Lung microvascular endothelial cell (primary cell): ENCODE measurements around the gene HOXC6. TPM values are rescaled to one million over a fixed set of nuclear protein-coding genes. Genes with fewer than 3 reads are reported as not detected.

Experiments
- DNase-seq, 2 donors: peaks; one replicate each; pipeline versions ENCODE4 v3.0.0 to v3.0.0-alpha.2; 2010; ENCODE audit warnings: low read depth in 2 of 2
- total RNA-seq: library from RNA; depleted of rRNA; stranded (reverse); fragments of >200 nt; gene quantifications from 2 replicates; pipeline ENCODE4 v1.2.1, GENCODE V29; 2014

Gene HOXC6
- total RNA-seq: not detected in 2 replicates

DNA sequence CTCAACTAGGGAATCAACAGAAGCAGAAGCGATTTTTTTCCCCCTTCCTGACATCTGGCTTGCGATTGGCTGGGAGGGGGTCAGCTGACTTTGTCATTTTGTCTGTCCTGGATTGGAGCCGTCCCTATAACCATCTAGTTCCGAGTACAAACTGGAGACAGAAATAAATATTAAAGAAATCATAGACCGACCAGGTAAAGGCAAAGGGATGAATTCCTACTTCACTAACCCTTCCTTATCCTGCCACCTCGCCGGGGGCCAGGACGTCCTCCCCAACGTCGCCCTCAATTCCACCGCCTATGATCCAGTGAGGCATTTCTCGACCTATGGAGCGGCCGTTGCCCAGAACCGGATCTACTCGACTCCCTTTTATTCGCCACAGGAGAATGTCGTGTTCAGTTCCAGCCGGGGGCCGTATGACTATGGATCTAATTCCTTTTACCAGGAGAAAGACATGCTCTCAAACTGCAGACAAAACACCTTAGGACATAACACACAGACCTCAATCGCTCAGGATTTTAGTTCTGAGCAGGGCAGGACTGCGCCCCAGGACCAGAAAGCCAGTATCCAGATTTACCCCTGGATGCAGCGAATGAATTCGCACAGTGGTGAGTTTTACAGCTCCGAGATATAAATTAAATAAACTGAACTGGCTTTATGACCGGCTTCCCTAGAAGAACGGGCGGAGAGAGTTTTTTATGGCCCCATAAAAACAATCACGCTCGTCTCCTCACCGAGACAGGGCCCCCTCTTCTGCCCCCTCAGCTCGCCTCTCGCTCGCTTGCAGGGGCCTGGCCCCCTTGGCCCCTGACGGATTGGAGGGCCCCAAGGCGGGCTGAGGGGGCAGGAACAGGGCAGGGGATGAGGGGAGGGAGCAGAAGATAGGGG, at the start of gene HOXC6:
HOXC6 (plus strand) TSS at position 127 of the 888 bp plus-strand sequence; CDS start at position 209, 82 bp downstream.
- DNase-seq: no peak

DNA sequence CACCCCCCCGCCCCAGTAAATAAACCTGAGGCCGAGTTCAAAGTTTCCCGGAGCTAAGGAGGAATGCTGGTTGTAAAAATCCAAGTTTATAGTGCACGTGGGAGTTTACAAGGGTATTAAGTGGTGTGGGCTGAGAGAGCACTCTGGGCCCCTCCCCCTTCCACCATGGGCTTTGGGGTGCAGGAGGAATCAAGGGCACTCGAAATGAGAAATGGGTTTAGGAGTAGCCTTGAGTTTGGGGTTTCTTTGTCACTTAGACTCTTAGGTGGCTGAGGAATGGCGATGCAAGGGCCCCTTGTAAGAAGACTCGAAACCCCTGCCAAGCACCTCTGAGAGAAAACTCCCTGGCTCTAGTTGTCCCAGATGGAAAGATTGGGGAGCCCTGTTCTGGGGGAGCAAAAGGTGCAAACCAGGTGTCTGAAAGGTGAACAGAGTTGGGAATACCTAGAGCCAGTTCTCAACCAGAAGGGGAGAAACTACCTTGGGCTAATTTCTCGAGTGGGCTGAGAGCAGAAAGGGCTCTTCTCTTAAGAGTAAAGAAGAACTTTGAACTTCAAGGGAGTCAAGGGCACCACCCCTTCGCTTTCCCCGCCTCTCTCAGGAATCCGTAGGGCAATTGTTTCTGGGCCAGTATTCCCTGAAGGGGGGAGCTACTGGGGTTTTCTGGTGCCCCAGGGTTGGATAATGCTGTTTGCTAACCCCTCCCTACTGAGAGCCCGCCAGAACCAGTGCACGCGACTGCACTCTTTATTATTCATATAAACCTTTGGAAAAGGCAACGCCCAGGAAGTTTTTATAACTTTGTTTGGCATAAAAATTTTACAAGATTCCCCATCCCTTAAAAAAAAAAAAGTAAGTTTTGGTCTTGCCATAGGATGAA, 49.5 kb upstream of the HOXC6 start:
- no peak for DNase-seq

DNA sequence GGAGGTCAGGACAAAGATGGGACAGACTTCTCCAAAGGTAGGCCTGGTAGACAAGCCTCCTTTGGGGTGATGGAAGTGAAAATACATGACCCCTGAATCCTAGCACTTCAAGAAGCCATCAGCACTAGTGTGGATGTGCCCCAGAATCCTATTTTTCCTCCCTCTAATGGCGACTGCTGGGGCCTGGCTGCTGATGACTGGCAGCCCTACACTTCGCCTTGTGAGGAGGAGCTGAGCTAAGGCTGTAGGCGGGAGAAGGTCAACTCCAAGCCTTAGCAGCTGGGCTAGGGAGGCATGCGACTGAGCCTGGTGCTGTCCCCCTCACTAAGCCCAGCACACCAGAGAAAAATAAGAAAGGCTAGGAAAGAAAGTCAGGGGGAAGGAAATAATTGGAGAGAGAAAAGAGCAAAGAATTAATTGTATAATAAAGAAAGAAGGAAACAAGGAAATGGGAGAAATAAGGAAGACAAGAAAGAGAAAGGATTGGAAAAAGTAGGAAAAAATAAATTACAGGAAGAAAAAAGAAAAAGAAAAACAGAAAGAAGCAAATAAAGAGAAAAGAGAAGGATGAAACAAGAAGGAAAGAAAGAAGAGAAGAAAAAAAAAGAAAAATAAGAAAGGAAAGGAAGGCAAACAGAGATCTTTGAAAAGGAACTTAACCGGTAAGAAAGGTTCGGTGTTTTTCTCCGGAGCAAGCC, 48.0 kb upstream of the HOXC6 start:
- no peak for DNase-seq

DNA sequence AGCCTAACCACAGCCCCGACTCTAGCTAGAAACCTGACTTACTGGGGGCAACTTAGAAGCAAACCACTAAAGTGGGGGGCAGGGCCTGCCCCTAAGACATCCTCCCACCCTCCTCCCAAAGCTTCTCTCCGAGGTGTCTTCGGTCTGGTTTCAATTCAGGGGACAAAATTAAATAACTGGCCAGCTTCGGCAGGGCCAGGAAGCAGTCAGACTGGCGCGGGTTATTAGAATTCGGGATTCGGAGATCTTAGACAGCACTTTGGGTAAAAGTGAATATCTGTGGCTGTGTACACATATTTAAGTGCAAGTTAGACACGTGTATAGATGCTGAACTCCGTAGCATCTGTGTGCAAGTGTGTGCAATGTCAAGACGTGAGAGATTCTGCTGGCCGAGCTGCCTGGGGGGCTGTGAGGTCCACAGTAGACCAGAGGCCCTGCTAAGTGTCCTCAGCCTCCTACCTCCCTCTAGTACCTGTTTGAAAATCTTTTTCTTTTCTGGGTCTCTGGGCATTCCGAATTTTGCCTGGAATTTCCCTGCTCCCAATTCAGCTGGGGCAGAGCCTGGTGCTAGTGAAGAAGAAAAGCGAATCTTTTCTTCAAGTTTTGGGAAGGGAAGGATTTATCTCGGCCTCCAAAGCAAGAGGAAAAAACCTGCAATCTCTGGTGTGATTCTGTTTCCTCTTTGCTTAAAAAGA, 47.3 kb upstream of the HOXC6 start:
- DNase-seq: no peak

DNA sequence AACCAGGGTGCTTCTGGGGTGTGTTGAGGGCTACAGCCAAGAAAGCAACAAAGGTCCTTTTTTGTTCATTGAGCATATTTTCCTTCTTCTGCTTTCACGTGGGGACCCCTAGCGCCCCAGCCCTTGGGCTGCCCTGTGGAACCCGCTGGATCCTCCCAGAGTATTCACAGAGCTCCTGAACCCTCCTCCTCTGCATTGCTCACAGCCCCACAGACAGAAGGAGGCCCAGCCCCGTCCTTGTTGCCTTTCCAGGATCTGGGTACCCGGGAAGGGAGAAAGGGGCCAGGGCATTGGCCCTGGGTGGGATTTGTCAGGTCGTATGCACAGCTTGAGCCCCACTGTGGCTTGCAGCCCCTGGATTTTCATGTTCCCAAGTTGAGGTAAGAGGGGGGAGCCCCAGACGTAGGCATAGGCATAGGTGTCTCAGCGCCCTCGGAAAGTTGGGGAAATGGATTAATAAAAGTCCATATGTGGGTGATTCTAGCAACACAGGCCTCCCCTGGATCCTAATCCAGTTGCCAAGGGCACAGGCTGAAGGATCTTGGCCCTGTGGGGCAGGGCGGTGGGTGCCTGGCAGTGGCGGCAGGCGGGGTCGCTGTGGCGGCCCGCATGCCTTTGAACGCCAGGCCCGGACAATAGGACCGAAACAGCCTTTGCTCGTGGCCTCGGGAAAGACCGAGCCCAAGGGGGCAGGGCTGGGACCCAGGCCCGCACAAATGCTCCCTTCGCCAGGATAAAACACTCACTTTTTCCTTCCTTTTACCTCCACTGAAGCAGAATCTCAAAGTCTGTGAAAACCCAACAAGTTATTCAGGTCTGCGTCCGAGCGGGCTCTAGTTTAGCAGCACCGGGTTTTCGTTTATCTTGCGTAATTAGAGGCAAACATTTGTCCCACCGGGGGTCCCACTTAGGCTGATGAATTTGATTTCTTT, 46.3 kb upstream of the HOXC6 start:
- no peak for DNase-seq

DNA sequence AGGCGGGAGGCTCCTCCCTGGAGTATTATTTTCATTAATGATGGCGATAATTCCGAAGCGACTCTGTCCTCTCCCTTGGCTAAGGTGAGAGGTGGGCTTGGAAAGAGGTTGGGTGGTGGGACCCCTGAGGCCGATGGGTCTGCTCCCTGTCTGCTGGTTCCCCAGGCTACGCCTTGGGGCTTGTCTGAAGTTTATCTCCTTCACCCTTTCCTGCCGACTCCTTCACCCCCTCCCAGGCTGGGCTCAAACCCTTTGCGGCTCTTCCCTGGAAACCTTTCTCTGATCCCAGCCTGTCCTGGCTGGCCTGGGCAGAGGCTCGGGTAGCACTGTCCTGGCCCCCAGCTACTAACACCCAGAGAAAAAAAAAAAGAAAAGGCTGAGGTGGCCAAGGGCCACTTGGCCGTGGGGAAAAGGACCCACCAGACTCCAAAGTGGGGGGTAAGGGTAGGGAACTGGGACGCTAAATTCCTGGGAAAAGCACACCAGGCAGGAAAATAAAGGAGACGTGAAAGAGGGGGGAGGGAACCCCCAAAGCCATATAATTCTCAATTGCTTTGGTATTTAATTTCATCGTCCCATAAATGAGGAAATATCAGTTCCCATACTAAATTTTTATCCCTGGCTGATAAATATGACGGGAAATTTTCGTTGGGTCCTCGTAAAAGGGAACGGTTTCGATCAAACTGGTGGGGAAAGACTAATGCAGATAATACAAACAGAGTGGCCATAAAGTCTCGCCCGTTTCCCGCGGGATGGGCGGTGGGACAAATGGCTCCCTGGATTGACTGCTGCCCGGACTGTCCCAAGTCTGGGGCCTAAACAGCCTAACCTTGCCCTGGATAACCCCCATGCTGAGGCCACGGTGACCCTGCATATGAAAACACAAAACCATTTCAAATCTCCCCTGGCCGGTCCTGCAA, 45.3 kb upstream of the HOXC6 start:
- DNase-seq: no peak

DNA sequence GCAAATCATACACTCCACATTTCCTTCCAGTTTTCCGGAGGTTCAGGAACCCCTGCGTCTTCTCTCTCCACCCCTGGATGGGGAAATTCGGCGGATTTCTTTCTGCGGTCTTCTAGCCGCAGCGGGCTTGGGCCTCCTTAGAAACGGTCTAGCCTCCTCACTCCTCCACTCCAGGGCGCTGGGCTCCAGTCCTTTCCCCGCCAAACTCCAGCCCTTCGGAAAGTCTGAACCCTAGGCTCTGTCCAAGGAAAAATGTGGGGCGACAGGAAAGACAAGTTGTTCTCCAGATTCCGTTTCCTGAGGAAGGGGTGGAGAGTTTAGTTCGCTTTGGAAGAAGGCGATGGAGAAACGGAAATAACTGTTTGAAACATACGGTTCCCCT, 44.7 kb upstream of the HOXC6 start:
- no peak for DNase-seq

DNA sequence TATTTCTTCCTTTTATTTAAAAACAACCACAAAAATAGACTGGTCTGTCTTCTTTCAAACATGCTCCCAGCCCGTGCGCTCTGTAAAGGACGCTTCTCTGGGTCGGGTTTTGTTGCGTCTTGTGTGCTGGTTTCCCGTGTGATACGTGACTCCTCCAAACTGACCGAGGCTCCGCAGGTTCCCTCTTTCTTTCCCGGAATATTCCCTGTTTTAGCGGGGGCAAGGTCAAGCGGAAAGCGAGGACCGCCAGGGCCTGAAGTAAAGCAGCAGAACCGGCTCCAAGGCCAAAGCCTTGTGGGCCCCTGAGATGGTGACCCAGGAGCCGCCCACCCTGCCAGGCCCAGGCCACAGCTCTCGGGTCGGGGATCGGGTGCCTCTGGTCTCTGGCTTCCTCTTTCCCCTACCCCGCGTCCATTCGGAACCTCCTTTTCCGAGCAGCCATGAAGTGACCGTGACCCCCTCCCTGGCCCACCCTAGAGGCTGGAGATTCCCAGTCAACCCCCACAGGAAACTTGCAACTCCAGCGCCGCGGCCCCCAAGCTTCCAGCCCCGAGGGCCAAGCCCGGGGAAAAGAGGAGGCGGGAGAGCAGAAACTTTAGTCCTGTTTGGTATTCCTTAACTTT, 44.2 kb upstream of the HOXC6 start:
- DNase-seq: no peak

DNA sequence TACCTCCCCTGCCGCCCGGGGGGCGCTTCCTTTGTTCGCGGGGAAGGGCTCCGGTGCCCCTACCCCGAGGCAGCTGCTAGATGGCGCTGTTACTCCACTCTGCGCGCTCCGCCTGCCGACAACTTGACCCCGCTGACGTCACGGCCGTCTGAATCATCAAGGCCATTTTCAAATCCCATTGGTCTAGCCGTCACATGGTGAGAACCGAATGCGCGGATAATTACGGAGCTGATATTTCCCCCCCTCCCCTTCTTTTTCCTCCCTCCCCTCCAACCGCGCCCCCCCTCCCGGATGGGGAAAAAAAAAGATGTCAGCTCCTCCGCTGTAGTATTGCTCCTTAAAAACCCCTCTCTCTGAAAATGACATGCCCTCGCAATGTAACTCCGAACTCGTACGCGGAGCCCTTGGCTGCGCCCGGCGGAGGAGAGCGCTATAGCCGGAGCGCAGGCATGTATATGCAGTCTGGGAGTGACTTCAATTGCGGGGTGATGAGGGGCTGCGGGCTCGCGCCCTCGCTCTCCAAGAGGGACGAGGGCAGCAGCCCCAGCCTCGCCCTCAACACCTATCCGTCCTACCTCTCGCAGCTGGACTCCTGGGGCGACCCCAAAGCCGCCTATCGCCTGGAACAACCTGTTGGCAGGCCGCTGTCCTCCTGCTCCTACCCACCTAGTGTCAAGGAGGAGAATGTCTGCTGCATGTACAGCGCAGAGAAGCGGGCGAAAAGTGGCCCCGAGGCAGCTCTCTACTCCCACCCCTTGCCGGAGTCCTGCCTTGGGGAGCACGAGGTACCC, 43.1 kb upstream of the HOXC6 start, which contains the start of gene HOXC10:
HOXC10 (plus strand) TSS at position 246 of the 791 bp plus-strand sequence; CDS start at position 360, 114 bp downstream.
- DNase-seq: peak; percentile 85 to 87

DNA sequence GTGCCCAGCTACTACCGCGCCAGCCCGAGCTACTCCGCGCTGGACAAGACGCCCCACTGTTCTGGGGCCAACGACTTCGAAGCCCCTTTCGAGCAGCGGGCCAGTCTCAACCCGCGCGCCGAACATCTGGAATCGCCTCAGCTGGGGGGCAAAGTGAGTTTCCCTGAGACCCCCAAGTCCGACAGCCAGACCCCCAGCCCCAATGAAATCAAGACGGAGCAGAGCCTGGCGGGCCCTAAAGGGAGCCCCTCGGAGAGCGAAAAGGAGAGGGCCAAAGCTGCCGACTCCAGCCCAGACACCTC, 42.6 kb upstream of the HOXC6 start:
- no peak for DNase-seq

DNA sequence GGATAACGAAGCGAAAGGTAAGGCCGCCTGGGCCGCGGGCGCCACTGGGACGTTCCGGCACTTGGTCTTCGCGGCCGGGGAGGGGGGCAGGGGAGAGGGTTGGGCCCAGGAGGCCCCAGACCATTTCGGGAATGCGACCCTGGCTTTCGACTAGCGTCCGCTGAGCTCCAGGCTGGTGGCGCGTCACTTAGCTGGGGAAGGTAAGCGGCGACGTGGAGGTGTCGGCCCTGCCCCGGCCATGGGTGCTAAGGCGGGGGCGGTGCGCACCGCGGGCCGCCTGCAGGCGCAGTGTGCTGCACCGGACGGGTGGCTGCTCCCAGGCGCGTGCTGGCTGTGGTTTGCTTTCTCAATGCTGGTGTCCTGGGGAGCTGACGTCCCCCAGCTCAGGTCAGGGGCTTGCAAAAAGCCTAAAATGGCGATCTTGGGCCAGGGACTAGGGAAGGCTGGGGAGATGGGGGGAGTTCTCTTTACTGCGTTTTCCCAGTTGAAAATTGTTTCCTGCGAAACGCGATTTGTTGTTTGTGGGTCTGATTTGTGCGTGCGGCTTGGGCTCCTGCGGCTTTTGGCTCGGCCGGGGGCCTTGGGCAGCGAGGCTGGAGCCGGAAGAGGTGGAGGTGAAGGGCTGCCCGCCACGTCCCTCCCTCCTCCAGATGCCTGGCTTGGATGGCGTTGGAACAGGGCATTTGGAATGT, 42.1 kb upstream of the HOXC6 start:
- no peak for DNase-seq

DNA sequence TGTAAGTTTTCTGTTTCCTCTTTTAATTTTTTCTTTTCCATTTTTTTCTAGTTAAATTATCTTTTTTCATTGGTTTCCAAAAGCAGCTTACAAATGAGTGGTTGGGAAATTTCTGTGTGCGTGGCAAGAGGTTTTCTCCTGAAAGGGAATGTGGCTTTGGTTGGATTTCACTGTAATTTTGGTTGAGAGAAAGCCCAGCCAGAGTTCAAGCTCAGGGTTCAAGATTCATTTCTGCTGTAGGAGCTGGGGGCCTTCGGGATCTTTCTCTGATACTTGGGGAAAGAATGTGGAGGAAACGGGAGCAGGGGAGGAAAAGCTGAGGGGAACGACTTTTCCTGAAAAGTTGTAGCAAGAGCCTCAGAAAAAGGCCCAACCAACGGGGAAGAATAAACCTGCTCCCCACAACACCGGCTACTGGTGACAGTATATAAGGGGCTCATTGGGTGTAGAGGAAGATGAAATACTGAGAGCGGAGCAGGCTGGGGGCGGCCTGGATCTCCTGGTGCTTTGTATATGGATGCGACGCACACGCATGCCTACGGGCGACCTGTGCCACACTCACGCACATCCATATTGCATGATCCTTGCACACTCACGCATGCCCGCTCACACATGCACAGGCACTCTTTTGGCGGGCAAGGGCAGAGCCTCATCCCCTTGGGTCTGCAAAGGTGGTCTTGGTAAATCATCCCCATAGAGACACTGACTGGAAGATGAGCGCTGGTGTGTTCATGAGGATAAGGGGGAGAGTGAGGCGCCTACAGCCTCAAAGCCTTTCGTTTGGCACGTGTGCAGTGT, 41.4 kb upstream of the HOXC6 start:
- no peak for DNase-seq

DNA sequence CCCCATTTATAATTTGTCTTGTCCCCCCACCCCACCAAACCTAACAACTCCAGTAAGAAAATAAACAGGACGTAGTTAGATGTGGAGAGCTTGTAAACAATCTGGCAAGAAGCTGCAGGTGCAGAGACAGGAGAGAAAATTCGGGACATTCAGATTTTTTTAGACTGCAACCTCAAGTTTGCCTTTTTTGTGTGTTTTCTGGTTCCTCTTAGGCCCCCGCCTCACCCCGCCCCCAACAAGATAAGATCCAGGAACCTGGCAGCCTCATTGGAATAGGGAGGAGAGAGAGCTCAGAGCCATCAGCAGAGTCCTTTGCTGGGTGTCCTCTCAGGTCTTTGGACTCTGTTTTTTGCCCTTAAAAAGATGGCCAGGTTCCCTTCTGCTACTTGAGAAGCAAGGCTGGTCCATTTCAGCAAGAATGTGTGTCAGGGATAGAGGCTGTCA, 40.4 kb upstream of the HOXC6 start:
- no peak for DNase-seq

DNA sequence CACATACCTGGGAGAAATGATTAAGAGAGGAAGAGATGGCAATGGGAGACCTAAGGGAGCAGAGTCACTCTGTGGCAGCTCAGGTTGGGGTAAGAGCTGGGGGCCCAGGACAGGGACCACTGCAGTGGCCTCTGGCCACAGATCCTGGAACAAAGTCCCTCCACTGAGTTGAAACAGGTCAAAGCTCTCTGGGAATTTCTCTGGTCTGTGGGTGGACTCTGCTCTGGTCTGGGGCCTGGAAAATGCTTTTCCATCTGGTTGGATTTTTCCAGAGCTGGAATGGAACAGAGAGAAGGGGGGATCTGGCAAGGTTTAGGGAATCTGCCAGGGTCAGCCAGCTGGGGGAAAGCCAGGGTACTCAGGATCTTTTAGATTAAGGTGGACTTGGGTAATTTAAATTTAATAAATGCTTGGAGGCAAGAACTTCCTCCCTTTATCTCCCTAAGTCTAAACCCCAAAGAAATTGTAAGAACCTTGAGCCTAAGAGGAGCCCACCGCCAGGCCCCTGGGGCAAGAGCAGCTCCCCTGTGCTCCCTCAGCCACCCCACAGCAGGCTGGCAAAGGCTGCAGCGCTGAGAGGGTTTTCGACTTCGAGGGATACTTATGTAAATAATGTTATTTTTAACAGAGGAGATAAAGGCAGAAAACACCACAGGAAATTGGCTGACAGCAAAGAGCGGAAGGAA, 39.6 kb upstream of the HOXC6 start:
- DNase-seq: no peak

DNA sequence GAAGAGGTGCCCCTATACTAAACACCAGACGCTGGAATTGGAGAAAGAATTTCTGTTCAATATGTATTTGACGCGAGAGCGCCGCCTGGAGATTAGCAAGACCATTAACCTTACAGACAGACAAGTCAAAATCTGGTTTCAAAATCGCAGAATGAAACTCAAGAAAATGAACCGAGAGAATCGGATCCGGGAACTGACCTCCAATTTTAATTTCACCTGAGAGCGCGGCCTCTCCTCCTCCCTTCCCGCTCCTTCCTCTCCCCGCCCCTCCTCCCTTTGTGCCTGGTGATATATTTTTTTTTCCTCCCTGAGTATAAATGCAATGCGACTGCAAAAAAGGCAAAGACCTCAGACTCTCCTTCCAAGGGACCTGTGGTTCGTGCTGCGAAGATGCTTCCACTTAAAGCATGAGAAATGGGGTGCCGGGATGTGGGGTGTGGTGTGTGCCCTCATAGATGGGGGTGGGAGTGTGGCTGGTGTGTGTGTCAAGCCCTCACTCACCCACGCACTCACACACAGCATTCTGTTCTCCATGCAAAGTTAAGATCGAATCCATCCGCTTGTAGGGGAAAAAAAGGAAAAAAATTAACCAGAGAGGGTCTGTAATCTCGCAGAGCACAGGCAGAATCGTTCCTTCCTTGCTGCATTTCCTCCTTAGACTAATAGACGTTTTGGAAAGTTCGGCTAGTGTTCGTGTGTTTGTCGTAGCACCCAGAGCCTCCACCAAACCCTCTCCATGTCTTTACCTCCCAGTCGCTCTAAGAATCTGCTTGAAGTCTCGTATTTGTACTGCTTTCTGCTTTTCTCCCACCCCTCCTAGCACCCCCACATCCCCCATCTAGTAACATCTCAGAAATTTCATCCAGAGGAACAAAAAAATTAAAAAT, 38.8 kb upstream of the HOXC6 start:
- peak; percentile 26 to 64 for DNase-seq
